HG03064 (cell line): ENCODE data around the gene CNRIP1.
"Not testable (repeated sequence)": the region's sequence is repeated elsewhere in the genome, so short reads cannot be mapped to it uniquely, and the experiment has no call there.

Experiments used
- ATAC-seq: cut with Tn5 transposase; IDR thresholded peaks from one replicate; pipeline ENCODE4 v1.9.1; 2021; ENCODE audit warnings: low read depth; ENCODE audit not compliant: unreplicated experiment

The CNRIP1 gene

DNA sequence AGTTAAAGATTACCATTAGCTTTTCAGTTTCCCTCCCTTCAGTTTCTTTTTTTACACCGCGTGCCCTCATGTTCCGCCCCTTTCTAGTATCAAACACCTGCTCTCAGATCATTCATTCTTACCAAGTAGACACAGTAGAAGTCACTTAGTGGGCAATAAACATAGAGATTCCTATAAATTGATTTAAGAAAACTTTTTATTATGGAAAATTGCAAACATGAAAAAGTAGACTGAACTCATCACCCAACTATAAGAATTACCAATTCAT lies 21.2 kb upstream of the CNRIP1 start:
- no peak for ATAC-seq

DNA sequence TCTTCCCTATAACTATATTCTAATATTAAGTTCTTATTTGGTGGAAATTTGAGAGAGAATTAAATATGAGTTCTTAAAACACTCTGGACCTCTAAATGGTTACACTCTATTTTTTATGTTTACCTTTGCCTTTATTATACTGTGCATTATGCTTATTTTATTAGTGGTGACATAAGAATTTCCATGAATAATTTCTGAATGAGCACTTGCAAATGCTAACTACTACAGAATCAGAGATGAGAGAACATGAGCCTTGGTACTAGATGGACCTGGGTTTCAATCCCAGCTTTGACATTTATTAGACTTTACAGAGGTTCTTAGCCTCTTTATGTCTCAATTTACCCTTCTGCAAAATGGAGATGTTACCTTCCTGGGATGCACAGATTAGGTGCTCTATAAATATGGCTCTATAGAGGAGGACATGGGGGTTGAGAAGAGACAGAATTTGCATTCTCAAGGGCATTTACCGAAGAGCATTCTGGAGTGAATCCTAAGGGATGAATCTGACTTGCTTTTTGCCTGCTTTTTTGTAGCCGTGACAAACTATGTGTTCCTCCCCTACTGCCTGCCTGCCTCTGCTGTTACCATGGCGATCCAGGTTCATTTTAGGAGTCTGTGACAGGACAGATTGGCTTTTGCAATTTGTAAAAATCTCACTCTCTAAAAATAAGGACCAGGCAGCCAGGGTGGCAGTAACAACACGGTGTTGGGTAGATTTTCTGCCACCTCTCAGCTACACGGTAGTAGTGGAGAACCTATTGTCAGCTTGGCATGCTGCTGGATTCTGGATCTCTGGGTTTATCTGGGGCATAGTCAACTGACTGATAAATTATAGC lies 20.7 kb upstream of the CNRIP1 start:
- no peak for ATAC-seq

DNA sequence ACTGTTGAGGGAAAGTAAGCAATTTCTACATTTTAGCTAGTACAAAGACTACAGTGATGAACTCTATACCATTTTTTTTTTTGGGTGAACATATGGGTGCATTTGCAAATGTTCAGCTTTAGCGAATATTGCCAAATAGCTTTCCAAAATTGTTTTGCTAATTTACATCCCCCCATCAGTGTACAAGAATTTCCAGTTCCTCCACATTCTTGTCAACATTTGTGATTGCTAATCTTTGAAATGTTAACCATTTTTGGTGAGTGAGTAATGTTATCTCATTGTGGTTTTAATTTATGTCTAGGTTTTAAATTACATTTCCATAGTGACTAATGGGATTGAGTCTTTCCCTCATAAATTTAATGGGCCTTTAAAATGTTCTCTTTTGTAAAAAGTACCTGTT lies 16.4 kb upstream of the CNRIP1 start:
- no peak for ATAC-seq

DNA sequence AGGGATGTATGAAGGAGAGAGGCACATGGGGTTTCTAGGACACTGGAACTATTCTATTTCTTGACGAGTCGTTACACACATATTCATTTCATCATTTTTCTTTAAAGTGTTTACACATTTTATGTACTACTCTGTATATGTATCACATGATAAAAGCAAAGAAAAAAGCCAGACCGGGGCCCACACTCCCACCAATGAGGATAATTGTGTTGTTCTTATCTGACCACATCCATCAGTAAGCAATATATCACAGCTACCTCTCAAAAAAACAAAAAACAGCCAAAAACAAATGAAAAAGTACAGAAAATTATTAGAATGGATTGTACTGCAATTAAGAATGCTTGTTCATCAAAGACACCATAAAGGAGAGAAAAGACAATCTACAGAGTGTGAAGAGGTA lies 14.2 kb upstream of the CNRIP1 start:
- no peak for ATAC-seq

DNA sequence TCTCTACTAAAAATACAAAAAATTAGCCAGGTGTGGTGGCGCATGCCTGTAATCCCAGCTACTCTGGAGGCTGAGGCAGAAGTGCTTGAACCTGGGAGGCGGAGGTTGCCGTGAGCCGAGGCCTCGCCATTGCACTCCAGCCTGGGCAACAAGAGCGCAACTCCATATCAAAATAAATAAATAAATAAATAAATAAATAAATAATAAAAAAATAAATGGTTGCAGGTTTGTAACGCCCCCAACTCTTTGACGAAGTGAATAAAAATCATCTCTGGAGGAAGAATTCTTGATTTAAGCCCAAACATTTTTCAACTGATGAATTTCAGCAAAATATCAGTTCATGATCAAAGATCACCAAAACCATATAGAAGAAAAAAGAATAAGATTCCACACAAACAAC lies 13.3 kb upstream of the CNRIP1 start:
- ATAC-seq = no peak

DNA sequence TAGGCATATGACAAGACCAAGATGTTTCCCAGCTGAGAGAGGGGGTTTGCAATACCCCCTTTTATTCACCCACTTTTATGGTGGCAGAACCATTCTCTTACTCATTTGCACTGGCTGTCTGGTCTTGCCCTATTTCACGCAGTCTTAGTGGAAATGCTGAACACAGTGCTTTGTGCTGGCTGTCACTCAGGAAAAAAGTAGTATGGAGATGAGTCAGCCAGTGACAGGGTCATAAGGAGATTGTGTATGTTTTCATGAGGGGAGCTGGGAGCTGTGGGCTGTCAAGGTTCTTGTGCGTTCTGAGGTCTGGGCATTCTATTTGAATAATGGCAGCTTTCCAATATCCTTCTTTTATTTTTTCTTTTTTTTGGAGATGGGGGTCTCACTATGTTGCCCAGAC lies 10.9 kb upstream of the CNRIP1 start:
- no peak for ATAC-seq

DNA sequence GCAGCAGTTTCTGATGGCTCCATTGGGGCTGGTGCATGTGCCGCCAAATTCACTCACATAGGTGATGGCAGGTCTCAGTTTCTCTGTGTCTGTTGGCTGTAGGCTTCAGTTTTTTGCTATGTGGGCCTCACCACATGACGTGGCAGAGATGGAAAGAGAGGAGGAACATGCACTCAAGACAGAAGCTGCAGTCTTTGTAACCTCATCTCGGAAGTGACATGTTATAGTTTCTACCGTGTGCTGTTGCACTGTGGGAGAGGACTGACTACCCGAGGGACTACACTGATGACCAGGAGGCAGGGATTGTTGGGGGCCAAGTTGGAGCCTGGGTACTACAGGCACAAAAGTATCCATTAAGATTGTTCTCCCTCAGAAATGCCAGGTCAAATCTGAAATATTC lies 9.2 kb upstream of the CNRIP1 start:
- no peak for ATAC-seq

DNA sequence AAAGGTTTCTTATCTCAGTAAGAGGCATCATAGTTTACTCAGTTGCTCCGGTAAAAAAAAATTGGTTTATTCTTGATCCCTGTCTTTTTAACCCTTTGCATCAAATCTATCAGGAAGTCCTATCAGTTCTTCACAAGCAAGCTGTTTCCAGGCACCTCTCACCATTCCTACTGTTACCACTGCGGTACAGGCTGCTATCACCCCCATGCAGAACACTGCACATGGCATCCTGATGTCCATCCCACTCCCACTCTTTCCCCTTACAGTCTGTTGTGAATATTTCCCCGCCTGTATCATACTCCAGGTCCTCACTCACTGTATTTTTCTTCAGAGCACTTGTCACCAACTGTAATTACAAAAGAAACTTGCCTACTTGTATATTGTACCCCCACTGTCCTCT lies 5.3 kb upstream of the CNRIP1 start:
- ATAC-seq = no peak

DNA sequence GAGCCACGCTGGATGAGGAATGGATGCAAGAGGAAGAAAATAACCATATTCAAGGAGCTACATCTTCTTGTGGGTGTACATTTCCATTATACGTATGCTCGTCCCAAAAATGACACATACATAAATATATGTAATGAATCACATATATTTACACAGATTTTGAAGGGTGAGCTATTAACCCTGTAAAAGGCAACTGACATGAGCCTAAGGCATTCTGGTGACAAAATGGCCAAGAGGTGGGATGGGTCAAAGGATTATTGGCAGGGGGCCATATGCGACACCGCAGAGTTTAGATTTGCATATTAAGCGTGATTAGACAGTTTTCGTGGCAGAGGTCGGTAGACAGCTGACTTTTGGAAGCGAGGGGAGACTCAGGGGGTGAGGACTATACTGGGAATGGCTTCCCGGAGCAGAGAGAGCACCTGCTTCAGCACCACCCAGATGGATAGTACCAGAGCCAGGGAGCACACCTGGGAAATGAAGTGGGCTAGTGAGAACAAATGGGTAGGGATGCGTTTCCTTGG lies 431 bp upstream of the CNRIP1 start:
- ATAC-seq = no peak

DNA sequence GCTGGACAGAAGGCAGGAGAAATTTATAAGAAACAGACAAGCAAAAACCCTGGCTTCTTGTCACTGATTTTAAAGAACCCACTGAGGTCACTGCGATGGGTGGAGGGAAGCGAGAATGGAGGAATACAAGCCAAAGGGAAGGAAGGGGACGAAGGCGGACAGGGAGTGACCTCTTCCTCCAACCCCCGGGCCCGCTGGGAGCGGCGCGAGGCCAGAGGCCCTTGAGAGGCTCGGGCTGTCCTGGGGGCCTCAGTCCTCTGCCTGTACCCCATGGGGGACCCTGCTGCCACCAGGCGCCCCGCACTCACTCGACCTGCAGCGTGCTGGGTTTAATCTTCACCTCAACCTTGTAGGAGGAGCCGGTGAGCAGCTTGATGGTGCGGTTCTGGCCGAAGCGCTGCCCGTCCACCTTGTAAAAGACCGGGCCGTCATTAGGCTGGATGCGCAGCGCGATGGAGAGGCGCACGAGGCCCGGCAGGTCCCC lies 793 bp downstream of the CNRIP1 start:
- ATAC-seq = no peak

DNA sequence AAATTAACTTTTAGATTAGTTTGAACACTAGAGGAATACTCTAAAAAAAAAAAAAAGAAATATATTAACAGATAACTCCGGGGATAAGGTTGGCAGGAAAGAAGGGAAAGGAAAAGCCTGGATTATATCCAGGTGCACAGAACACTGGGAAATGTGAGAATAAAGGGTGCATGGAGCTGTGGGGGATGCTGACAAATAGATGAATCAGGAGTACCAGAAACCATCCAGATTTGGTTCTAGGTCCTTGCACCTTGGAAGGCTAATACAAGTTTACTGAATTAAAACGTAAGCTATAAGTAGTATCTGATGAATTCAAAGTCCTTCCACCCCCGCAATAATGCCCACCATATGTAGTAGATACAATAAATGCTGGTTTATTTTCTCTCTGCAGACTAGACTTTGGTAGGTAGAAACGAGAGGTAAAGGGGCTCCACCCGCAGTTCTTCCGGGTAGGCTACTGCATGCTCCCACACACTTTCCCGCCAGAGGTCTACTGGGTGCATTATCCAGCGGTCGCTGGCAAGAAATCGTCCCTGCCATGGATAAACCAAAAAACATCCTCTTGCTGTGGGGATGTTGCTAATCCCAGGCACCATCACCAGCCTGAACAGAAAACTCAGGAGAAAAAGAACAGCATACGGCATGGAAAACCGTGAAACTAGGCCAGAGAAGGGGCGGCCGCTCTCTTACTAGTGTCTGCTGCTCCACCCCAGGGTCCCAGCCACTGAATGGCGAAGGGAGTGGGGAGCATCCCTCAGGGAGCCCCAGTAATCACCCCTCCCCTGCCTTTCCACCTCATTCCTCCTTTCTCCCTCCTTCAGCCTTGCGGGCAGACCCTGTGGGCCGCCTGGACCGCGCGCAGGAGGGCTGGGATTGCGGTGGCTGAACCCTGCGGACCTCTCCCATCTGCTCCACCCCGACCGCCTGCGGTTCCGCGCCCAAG lies 1.5 kb downstream of the CNRIP1 start:
- no peak for ATAC-seq

DNA sequence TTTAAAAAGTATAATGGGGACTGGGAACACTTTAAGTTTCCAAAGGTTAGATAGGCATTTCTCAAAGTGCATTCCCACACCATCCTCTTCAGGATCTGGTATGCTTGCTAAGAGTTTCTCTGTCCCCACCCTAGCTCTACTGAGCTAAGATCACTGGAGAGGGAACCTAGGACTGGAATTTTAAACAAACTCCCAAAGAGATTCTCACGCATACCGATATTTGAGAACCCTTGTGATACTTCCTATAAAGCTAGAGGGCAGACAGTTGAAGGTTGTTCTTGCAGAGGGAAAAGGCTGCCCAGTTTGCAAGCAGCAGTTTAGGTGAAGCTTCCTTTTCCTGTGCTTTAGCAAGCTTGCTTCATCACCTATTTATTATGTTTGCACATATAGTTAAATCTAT lies 3.6 kb downstream of the CNRIP1 start:
- ATAC-seq = no peak

DNA sequence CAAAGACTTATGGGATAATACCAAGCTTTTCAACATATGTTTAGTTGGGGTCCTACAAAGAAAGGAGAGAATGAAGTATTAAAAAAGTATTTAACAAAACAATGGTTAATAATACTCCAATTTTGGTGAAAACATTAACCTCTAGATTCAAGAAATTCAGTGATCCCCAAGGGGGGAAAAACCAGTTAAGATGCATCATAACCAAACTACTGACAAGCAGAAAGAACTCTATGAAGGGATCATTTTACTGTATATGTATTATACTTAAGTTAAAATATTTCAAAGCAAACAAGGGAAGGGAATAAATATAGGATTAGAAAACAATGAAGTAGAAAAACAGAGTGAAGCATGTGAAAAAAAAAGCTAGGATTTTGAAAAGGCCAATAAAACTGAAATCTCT lies 8.7 kb downstream of the CNRIP1 start:
- ATAC-seq = no peak

DNA sequence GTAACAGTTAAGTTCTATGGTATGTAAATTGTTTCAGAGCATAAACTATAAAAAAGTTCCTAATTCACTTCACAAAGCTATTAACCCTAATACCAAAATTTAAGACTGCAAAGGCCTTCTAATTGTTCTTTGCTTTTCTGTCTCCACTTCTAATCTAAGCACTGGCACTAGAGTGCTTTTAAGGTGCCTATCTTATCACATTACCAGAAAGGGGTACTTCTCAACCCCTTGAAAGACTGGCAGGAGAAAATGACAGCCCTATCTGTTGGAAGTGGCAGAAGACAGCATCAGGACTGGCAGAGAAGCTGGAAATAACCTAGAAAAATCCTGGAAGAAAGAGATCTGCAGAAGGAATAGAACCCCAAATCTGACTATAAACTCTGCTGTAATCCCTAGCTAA lies 10.3 kb downstream of the CNRIP1 start:
- ATAC-seq = no peak

DNA sequence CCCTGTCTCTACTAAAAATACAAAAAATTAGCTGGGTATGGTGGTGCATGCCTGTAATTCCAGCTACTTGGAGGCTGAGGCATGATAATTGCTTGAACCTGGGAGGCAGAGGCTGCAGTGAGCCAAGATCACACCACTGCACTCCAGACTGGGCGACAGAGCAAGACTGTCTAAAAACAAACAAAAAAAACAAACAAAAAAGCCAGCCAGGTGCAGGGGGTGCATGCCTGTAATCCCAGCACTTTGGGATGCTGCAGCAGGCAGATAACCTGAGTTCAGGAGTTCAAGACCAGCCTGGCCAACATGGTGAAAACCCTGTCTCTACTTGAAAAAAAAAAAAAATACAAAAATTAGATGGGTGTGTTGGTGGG lies 15.9 kb downstream of the CNRIP1 start:
- not testable (repeated sequence) for ATAC-seq

DNA sequence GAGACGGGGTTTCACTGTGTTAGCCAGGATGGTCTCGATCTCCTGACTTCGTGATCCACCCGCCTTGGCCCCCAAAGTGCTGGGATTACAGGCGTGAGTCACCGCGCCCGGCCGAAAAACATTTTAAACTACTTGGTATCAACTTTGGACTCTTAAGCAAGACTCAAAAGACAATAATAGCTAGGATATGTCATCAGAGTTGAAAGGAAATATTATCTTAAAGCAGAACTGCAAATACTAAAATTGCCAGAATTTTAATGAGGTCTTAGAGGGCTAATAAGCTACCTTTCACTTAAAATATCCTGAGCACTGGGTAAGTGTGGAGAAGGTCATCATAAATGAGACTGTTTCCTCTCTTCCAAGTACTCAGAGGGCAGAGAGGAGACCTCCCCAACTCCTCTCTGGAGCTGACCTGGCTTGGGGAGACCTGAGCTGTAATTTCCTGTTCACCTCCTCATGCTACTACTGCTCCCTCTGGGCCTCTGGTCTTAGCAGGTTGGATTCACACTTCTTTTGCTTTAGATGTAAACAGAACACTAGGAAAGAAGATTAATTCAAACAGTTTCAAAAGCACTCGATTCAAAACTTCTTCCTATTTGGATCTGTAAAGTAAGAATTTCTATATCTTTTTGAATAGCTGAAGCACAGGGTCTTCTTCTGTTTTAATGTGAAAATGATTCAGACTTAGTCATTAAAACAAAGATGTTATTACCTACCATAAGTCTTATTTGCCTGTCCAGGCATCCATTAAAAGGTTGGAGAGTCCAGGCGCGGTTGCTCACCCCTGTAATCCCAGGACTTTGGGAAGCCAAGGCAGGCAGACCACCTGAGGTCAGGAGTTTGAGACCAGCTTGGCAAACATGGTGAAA lies 16.5 kb downstream of the CNRIP1 start:
- ATAC-seq = no peak

DNA sequence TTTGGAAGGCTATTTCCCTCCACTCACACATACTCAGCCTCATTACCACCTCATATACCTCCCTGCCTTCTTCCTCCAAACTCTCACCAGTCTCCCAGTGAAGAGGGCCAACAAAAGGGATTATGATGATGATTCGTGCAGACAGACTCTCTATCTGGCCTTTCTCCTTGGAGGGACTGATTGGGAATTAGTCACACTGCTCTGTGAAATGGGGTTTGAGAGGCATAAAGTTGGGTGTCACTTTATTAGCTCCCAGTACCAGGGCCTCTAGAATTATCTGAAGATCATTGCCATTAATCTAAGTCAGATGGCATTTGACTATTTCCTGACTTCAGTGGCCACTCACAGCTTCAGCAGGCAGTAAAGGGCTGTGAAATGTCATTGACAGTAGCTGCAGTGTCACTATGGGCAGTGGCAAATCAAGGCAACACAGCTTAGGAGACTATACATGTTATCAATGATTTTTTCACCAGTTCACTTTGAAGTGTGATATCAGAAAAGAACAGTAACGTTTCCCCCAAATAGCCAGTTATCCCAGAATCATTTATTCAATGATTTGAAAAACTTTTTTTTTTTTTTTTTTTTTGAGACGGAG lies 17.4 kb downstream of the CNRIP1 start:
- no peak for ATAC-seq

DNA sequence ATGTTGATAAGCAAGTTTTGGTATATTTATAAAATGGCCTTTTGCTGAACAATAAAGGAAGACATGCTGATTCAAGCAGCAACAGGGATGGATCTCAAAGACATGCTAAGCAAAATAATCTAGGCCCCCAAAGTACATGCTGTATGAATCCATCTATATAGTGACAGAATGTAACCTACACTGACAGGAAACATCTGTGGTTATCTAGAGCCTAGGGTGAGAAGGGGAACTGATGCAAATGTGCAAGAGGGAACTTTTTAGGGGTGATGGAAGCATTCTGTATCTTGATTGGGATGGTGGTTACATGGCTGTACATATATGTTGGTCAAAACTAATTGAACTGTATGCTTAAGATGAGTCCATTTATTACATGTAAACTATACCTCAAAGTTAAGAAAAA lies 24.2 kb downstream of the CNRIP1 start:
- no peak for ATAC-seq

DNA sequence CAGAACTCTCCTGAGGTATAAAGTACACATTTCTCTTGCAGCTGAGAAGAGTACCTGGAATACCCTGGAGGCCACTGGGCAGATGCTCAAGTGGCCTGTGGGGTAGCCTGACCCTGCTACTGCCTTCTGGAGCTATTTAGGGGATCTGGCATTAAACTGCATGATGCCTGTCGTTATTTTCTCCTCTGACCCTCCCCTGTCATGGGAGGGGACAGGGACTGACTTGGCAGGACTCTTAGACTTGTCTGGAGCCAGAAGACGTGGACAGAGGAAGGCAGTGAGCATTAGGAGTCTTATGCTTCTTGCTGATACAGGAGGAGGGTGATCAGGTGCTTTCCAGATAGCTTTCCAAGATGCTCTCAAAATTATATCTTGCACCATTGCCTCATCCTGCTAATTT lies 24.8 kb downstream of the CNRIP1 start:
- no peak for ATAC-seq

DNA sequence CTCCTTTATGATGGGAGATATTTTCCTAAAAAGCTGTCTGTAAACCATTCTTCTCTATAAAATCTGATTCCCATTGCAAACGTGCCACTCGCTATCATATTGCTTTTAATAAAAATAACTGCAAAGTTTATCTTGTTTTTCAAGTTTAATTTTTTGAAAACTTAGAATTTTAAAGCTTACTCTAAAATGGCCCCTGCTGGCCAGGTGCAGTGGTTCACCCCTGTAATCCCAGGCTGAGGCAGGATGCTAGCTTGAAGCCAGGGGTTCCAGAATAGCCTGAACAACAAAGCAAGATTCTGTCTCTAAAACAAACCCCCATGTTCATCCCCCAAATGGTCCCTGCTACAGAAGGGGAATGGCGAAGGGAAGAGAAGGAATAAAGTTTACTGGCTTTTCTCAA lies 25.6 kb downstream of the CNRIP1 start:
- no peak for ATAC-seq
